ENCODE results near the gene EDA2R.

DNA sequence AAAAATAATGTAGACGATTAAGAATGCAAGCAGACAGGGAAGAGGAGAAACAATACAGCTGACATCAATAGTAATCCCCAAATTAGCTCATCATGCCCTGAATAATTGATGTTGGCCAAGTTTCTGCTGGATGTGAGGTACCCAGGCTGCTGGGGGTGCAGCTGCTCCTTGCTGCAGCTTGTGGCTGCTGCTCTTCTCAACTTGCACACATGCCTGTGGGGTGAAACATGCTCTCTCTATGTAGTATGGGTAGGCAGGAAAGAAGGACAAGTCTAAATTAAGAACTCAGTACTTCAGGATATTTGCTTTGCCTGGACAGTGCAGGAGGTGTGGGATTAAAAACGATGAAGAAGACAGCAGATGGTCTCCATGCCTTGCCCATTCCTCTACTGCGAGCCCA, 16.7 kb downstream of the EDA2R start:
- TF ChIP-seq EZH2 (IDR thresholded peaks at IDR 0.05; ENCODE audit: insufficient read depth, poor library complexity, severe bottlenecking) (no peak), EZH2phosphoT487 (IDR thresholded peaks at IDR 0.05; ENCODE audit: insufficient read depth, low read depth) (no peak)
